ENCODE results near the gene EIF4EBP2.

DNA sequence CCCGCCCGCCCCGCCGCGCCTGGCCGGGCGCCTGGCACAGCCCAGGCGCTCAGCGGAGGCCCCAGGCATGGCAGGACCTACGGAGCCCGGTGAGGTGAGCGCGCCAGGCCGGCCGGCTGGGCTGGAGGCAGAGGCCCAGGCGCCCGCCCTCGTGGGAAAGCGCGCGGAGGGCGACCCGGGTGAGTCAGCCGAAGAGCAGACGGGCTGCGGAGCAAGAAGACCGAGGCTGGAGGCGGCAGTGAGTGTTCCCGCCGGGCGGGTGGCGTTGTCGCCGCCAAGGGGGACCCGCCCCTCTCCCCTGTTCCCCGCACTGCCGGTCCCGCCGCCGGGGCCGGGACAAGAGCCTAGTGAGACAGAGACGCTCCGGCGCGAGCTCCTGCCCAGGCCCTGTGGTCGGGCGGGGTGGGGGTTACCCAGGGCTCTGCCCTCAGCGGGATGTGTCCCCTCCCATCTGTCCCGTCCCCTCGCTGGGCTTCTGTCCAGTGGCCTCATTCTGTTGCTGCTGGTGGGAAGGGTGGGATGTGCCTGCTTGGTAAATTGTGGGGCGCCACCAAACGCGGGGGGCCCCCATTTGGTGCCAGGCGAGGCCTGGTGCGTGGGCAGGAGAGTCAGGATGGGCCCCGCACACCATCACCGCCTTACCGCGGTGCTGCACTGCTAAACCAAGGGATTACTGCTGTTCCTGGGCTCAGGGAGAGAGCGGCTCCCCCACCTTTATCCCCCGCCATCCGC is 54.5 kb downstream of the EIF4EBP2 start:
- TF ChIP-seq CTCF (IDR thresholded peaks at IDR 0.05): peak in 4 of 6 experiments; percentile 1 to 49 (median 22)
- TF ChIP-seq POLR2A (IDR thresholded peaks at IDR 0.05): peak in 1 of 2 donors; percentile 34

Measured in adrenal gland (tissue), 5 donors.